ENCODE measurements around the gene UBE2D4.
A peak's percentile ranks its signal among the peaks of the same experiment; 100 is the strongest.
"Not testable (repeated sequence)": the region's sequence is repeated elsewhere in the genome, so short reads cannot be mapped to it uniquely, and the experiment has no call there.

The UBE2D4 gene

GRCh38 chr7:43898571-43898970 lies 27.7 kb upstream of the UBE2D4 start:
- Mint-ChIP-seq H3K36me3 (peaks cover 11% of the 10 kb centered on the region), H3K4me1 (peaks cover 27% of the 10 kb centered on the region)
- not testable (repeated sequence) for ATAC-seq (ENCODE audit: low read depth); H3K27me3 Mint-ChIP-seq; DNase-seq (ENCODE audit: low spot score in 2 of 2); H3K9me3 Mint-ChIP-seq; H3K27ac Mint-ChIP-seq; H3K4me3 Mint-ChIP-seq

- Mint-ChIP-seq H3K9me3 (no peaks in the 10 kb centered on the region), H3K27ac (peak overlapping the region; percentile 9), H3K4me3 (no peak overlapping the region), H3K36me3 (peaks cover 2% of the 10 kb centered on the region), H3K27me3 (no peaks in the 10 kb centered on the region), H3K4me1 (peaks cover 28% of the 10 kb centered on the region)
- DNase-seq (ENCODE audit: low spot score in 2 of 2) (no peak), ATAC-seq (ENCODE audit: low read depth) (no peak)
Observed at GRCh38 chr7:43902542-43903054, 23.6 kb upstream of the UBE2D4 start.

- Mint-ChIP-seq H3K27ac (peak overlapping the region; percentile 19), H3K9me3 (no peaks in the 10 kb centered on the region), H3K36me3 (peaks cover 2% of the 10 kb centered on the region), H3K4me1 (peaks cover 24% of the 10 kb centered on the region), H3K27me3 (no peaks in the 10 kb centered on the region), H3K4me3 (no peak overlapping the region)
- ATAC-seq (ENCODE audit: low read depth) (no peak), DNase-seq (ENCODE audit: low spot score in 2 of 2) (no peak)
Observed at GRCh38 chr7:43904533-43905208, 21.6 kb upstream of the UBE2D4 start.

GRCh38 chr7:43905209-43905946 lies 20.9 kb upstream of the UBE2D4 start:
- ATAC-seq (ENCODE audit: low read depth) (no peak), DNase-seq (ENCODE audit: low spot score in 2 of 2) (no peak)
- H3K36me3 Mint-ChIP-seq, result peaks cover 2% of the 10 kb centered on the region
- no peaks in the 10 kb centered on the region for H3K27me3 Mint-ChIP-seq
- peak overlapping the region; percentile 96 for H3K4me3 Mint-ChIP-seq
- H3K9me3 Mint-ChIP-seq, result no peaks in the 10 kb centered on the region
- peaks cover 24% of the 10 kb centered on the region for H3K4me1 Mint-ChIP-seq
- H3K27ac Mint-ChIP-seq, result peak overlapping the region; percentile 90

- Mint-ChIP-seq H3K36me3 (peaks cover 2% of the 10 kb centered on the region), H3K9me3 (no peaks in the 10 kb centered on the region), H3K4me3 (peak overlapping the region; percentile 96), H3K27me3 (no peaks in the 10 kb centered on the region), H3K27ac (peak overlapping the region; percentile 90), H3K4me1 (peaks cover 24% of the 10 kb centered on the region)
- peak; percentile 2 to 29 for DNase-seq (ENCODE audit: low spot score in 2 of 2)
- ATAC-seq (ENCODE audit: low read depth), result peak; percentile 43
Observed at GRCh38 chr7:43905956-43906330, 20.3 kb upstream of the UBE2D4 start.

- ATAC-seq (ENCODE audit: low read depth) (peak; percentile 91), DNase-seq (ENCODE audit: low spot score in 2 of 2) (peak; percentile 43 to 60)
- Mint-ChIP-seq H3K27me3 (no peaks in the 10 kb centered on the region), H3K4me1 (peaks cover 24% of the 10 kb centered on the region), H3K4me3 (peak within 1 kb of the TSS; percentile 96), H3K9me3 (no peaks in the 10 kb centered on the region), H3K36me3 (peaks cover 2% of the 10 kb centered on the region), H3K27ac (peak within 1 kb of the TSS; percentile 90)
Observed at GRCh38 chr7:43906331-43907010, 19.8 kb upstream of the UBE2D4 start, which contains the start of gene URGCP. Gene URGCP, minus strand, starts transcription at chr7:43906596. Its CDS starts 21 bp downstream, at chr7:43906575.

GRCh38 chr7:43914795-43915194 lies 11.4 kb upstream of the UBE2D4 start:
- Mint-ChIP-seq H3K4me3 (no peak overlapping the region), H3K27ac (no peak overlapping the region), H3K27me3 (no peaks in the 10 kb centered on the region), H3K9me3 (no peaks in the 10 kb centered on the region), H3K4me1 (peaks cover 2% of the 10 kb centered on the region), H3K36me3 (peaks cover 6% of the 10 kb centered on the region)
- DNase-seq (ENCODE audit: low spot score in 2 of 2), result no peak
- no peak for ATAC-seq (ENCODE audit: low read depth)

GRCh38 chr7:43915907-43916306 lies 10.3 kb upstream of the UBE2D4 start:
- Mint-ChIP-seq H3K36me3 (peaks cover 6% of the 10 kb centered on the region), H3K4me3 (no peak overlapping the region), H3K27me3 (no peaks in the 10 kb centered on the region), H3K27ac (no peak overlapping the region), H3K4me1 (peaks cover 2% of the 10 kb centered on the region), H3K9me3 (no peaks in the 10 kb centered on the region)
- no peak for DNase-seq (ENCODE audit: low spot score in 2 of 2)
- no peak for ATAC-seq (ENCODE audit: low read depth)

- H3K27ac Mint-ChIP-seq, result no peak overlapping the region
- H3K4me1 Mint-ChIP-seq, result peaks cover 14% of the 10 kb centered on the region
- H3K4me3 Mint-ChIP-seq, result no peak overlapping the region
- DNase-seq (ENCODE audit: low spot score in 2 of 2) (no peak), ATAC-seq (ENCODE audit: low read depth) (no peak)
- no peaks in the 10 kb centered on the region for H3K27me3 Mint-ChIP-seq
- no peaks in the 10 kb centered on the region for H3K9me3 Mint-ChIP-seq
- H3K36me3 Mint-ChIP-seq, result peaks cover 11% of the 10 kb centered on the region
Observed at GRCh38 chr7:43921423-43921822, 4.8 kb upstream of the UBE2D4 start.

- Mint-ChIP-seq H3K27ac (no peak overlapping the region), H3K4me1 (peaks cover 17% of the 10 kb centered on the region), H3K27me3 (no peaks in the 10 kb centered on the region), H3K36me3 (peaks cover 11% of the 10 kb centered on the region), H3K9me3 (no peaks in the 10 kb centered on the region), H3K4me3 (no peak overlapping the region)
- DNase-seq (ENCODE audit: low spot score in 2 of 2) (no peak), ATAC-seq (ENCODE audit: low read depth) (no peak)
Observed at GRCh38 chr7:43922726-43923125, 3.5 kb upstream of the UBE2D4 start.

GRCh38 chr7:43926798-43927123 lies 525 bp downstream of the UBE2D4 start:
- DNase-seq (ENCODE audit: low spot score in 2 of 2) (no peak), ATAC-seq (ENCODE audit: low read depth) (peak; percentile 5)
- Mint-ChIP-seq H3K27me3 (no peaks in the 10 kb centered on the region), H3K27ac (peak overlapping the region; percentile 97), H3K4me3 (peak overlapping the region; percentile 95), H3K36me3 (peaks cover 9% of the 10 kb centered on the region), H3K9me3 (no peaks in the 10 kb centered on the region), H3K4me1 (peaks cover 19% of the 10 kb centered on the region)

GRCh38 chr7:43927810-43928209 lies 1.6 kb downstream of the UBE2D4 start:
- peaks cover 7% of the 10 kb centered on the region for H3K36me3 Mint-ChIP-seq
- no peak overlapping the region for H3K4me3 Mint-ChIP-seq
- no peak overlapping the region for H3K27ac Mint-ChIP-seq
- H3K9me3 Mint-ChIP-seq, result no peaks in the 10 kb centered on the region
- H3K27me3 Mint-ChIP-seq, result no peaks in the 10 kb centered on the region
- DNase-seq (ENCODE audit: low spot score in 2 of 2), result no peak
- no peak for ATAC-seq (ENCODE audit: low read depth)
- H3K4me1 Mint-ChIP-seq, result peaks cover 17% of the 10 kb centered on the region

GRCh38 chr7:43929529-43930457 lies 3.6 kb downstream of the UBE2D4 start:
- DNase-seq (ENCODE audit: low spot score in 2 of 2) (no peak), ATAC-seq (ENCODE audit: low read depth) (no peak)
- peaks cover 4% of the 10 kb centered on the region for H3K36me3 Mint-ChIP-seq
- no peaks in the 10 kb centered on the region for H3K9me3 Mint-ChIP-seq
- H3K4me1 Mint-ChIP-seq, result peaks cover 12% of the 10 kb centered on the region
- no peak overlapping the region for H3K27ac Mint-ChIP-seq
- no peak overlapping the region for H3K4me3 Mint-ChIP-seq
- no peaks in the 10 kb centered on the region for H3K27me3 Mint-ChIP-seq
